ENCODE results near the gene PARP14. TPM values are rescaled to one million over a fixed set of nuclear protein-coding genes. Genes with fewer than 3 reads are reported as not detected.

PARP14 gene
- total RNA-seq, 1 experiment from 2014 or later, result 23.8 TPM

DNA sequence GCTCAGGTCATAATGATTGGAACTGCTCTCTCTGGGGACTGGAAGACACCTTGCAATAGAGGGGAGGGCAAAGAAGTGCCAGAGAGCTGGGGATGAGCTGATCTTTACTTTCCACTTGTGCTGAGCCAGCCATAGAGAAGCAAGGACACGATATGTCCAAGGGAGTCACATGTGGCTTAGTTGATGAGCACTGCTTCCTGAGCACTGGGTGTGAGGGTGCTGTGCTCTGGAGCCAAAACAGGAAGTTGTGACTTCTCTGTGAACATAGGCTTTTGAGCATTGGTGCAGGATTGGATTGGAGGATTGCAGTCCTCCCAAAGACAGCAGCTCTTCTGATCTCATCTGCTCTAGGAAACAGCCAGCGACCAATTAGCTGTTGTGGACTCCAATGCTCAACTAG lies 6.7 kb downstream of the PARP14 start:
- Histone ChIP-seq H3K4me1 (peaks cover 4% of the 10 kb centered on the region; the same call in 1 of the 2 replicates), H3K27me3 (replicated peaks; ENCODE audit: control insufficient read depth, insufficient read depth, low read length) (no peaks in the 10 kb centered on the region), H3K9me3 (no peaks in the 10 kb centered on the region), H3K36me3 (ENCODE audit: control insufficient read depth, insufficient read depth, low read length) (peaks cover 2% of the 10 kb centered on the region), H3K4me3 (ENCODE audit: low read depth, low read length) (no peak overlapping the region)
- Mint-ChIP-seq H3K4me1 (ENCODE audit: low read depth, unreplicated experiment) (peaks cover 16% of the 10 kb centered on the region), H3K9me3 (ENCODE audit: unreplicated experiment) (no peaks in the 10 kb centered on the region), H3K4me3 (ENCODE audit: unreplicated experiment) (no peak overlapping the region), H3K36me3 (ENCODE audit: insufficient read depth, unreplicated experiment) (peaks cover 15% of the 10 kb centered on the region), H3K27me3 (ENCODE audit: insufficient read depth, unreplicated experiment) (no peaks in the 10 kb centered on the region), H3K27ac (ENCODE audit: unreplicated experiment) (no peak overlapping the region)
- no peak for DNase-seq
- CTCF ChIA-PET, result no interaction called here
- POLR2A ChIA-PET, result no interaction called here
- TF ChIP-seq, protein P1, sequence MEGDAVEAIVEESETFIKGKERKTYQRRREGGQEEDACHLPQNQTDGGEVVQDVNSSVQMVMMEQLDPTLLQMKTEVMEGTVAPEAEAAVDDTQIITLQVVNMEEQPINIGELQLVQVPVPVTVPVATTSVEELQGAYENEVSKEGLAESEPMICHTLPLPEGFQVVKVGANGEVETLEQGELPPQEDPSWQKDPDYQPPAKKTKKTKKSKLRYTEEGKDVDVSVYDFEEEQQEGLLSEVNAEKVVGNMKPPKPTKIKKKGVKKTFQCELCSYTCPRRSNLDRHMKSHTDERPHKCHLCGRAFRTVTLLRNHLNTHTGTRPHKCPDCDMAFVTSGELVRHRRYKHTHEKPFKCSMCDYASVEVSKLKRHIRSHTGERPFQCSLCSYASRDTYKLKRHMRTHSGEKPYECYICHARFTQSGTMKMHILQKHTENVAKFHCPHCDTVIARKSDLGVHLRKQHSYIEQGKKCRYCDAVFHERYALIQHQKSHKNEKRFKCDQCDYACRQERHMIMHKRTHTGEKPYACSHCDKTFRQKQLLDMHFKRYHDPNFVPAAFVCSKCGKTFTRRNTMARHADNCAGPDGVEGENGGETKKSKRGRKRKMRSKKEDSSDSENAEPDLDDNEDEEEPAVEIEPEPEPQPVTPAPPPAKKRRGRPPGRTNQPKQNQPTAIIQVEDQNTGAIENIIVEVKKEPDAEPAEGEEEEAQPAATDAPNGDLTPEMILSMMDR (IDR thresholded peaks at IDR 0.05; ENCODE audit: insufficient read depth in 1 of 2, low read depth in 1 of 2, low read length in 1 of 2, severe bottlenecking in 1 of 2, unreplicated experiment in 1 of 2), result no peak
- intact Hi-C loops (cut with micrococcal nuclease; ENCODE audit: unreplicated experiment), result no loop called here
- BruUV-seq (replicated peaks), result no TSS peak

DNA sequence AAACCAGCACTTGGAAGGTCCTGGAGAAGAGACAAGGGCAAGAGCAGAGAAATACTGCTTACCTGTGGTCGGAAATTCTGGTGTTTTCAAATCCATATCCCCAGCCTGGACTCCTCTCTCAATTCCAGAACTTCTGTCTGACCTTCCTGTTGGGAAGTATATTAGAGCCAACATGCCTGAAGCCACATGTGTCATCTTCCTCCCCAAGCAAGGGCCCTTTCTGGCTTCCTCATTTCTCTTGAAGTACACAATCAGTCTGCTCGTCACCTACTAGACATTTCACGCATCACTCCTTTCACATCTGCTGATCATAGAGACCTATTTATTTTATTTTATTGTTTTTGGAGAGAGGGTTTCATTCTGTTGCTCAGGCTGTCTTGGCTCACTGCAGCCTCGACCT lies 8.4 kb downstream of the PARP14 start:
- peaks cover 14% of the 10 kb centered on the region for H3K4me1 ChIP-seq
- Mint-ChIP-seq H3K4me1 (ENCODE audit: low read depth, unreplicated experiment) (peaks cover 23% of the 10 kb centered on the region), H3K9me3 (ENCODE audit: unreplicated experiment) (no peaks in the 10 kb centered on the region), H3K27ac (ENCODE audit: unreplicated experiment) (peak overlapping the region; percentile 79), H3K4me3 (ENCODE audit: unreplicated experiment) (no peak overlapping the region), H3K36me3 (ENCODE audit: insufficient read depth, unreplicated experiment) (peaks cover 21% of the 10 kb centered on the region), H3K27me3 (ENCODE audit: insufficient read depth, unreplicated experiment) (no peaks in the 10 kb centered on the region)
- TF ChIP-seq, protein P1 (IDR thresholded peaks at IDR 0.05; ENCODE audit: insufficient read depth in 1 of 2, low read depth in 1 of 2, low read length in 1 of 2, severe bottlenecking in 1 of 2, unreplicated experiment in 1 of 2), result no peak
- no peak overlapping the region for H3K4me3 ChIP-seq (ENCODE audit: low read depth, low read length)
- BruUV-seq (replicated peaks), result no TSS peak
- H3K36me3 ChIP-seq (ENCODE audit: control insufficient read depth, insufficient read depth, low read length), result peaks cover 2% of the 10 kb centered on the region
- ChIA-PET CTCF (no interaction called here), POLR2A (no interaction called here)
- H3K27me3 ChIP-seq (replicated peaks; ENCODE audit: control insufficient read depth, insufficient read depth, low read length), result no peaks in the 10 kb centered on the region
- DNase-seq, result no peak
- H3K9me3 ChIP-seq, result no peaks in the 10 kb centered on the region
- intact Hi-C loops (cut with micrococcal nuclease; ENCODE audit: unreplicated experiment), result no loop called here

DNA sequence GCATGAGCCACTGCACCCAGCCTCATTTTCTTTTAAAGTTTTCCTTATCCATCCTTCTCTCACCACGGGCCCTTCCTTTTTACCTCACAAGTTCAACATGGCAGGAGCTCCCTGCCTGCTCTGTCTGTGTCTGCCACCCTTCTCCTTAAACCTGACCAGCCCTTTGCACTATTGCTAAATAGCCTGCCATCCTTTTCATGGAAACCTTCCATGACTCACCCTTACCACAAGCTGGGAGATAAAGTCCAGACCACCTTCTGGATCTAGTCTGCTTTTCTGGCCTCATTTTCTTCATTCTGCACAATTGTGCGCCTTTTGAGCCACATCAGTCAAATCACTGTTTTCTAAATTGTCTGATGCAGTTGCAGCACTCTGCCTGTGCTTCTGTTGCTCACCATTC lies 8.9 kb downstream of the PARP14 start:
- peaks cover 14% of the 10 kb centered on the region for H3K4me1 ChIP-seq
- no TSS peak for BruUV-seq (replicated peaks)
- H3K4me1 Mint-ChIP-seq (ENCODE audit: low read depth, unreplicated experiment), result peaks cover 23% of the 10 kb centered on the region
- TF ChIP-seq, protein P1 (IDR thresholded peaks at IDR 0.05; ENCODE audit: insufficient read depth in 1 of 2, low read depth in 1 of 2, low read length in 1 of 2, severe bottlenecking in 1 of 2, unreplicated experiment in 1 of 2), result no peak
- no peaks in the 10 kb centered on the region for H3K9me3 Mint-ChIP-seq (ENCODE audit: unreplicated experiment)
- DNase-seq, result no peak
- no peaks in the 10 kb centered on the region for H3K9me3 ChIP-seq
- H3K27me3 Mint-ChIP-seq (ENCODE audit: insufficient read depth, unreplicated experiment), result no peaks in the 10 kb centered on the region
- H3K4me3 ChIP-seq (ENCODE audit: low read depth, low read length), result no peak overlapping the region
- no peak overlapping the region for H3K4me3 Mint-ChIP-seq (ENCODE audit: unreplicated experiment)
- H3K36me3 Mint-ChIP-seq (ENCODE audit: insufficient read depth, unreplicated experiment), result peaks cover 22% of the 10 kb centered on the region
- H3K36me3 ChIP-seq (ENCODE audit: control insufficient read depth, insufficient read depth, low read length), result peaks cover 2% of the 10 kb centered on the region
- intact Hi-C loops (cut with micrococcal nuclease; ENCODE audit: unreplicated experiment), result no loop called here
- POLR2A ChIA-PET, result no interaction called here
- CTCF ChIA-PET, result no interaction called here
- H3K27me3 ChIP-seq (replicated peaks; ENCODE audit: control insufficient read depth, insufficient read depth, low read length), result no peaks in the 10 kb centered on the region
- peak overlapping the region; percentile 79 for H3K27ac Mint-ChIP-seq (ENCODE audit: unreplicated experiment)

All from Caco-2 (cell line).